IPS DF 19.7 (cell line): Measurements from ENCODE around the gene ADCY1.

Source experiments
- DNase-seq: peaks from one replicate; pipeline ENCODE4 v3.0.0-alpha.2; 2013; ENCODE audit warnings: low read depth, low spot score

Gene ADCY1

DNA sequence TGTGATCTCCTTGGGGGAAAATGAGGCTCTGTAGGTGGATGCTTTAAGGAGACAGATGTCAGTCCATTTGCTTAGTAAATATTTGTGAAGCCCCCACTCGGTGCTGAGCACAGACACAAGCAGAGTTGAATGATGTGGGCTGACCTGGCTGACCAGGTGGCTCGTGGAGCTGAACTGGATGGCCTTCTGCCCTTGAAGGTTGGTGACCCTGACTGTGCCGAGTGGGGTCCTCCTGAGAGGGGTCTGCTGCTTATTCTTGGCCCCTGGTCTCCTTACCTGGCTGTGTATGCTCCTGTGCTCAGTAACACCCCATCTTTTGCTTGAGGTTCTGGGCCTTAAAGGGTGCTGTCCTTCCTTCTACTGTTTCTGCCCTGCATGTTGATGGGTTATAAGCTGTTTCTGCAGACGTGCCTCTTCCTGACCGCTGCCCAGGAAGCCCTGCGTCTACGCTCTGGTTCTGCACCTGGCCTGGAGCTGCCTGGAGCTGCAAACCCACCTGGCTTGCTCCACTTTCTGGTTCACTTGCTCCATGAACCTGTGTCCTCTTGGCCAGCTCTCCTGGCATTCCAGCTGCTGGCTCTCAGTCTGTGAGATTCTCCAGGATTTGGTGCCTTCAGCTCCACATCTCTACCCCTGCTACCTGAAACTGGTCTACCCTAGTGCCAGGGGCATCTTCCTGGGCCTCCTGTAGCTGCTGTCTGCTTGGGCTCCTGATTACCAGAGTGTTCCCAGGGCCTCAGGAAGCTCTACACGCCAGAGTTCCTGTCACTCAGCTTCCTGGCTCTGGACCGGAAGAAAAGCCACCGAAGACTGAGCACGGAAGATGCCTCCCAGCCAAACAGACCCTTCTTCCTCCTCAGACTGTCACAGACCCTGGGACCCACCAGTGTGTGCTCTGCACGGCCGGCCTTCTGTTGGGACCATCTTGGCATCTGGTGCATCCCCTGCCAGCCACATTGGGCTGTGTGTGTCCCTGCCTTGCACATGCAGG lies 76.5 kb downstream of the ADCY1 start:
- DNase-seq, result no peak

DNA sequence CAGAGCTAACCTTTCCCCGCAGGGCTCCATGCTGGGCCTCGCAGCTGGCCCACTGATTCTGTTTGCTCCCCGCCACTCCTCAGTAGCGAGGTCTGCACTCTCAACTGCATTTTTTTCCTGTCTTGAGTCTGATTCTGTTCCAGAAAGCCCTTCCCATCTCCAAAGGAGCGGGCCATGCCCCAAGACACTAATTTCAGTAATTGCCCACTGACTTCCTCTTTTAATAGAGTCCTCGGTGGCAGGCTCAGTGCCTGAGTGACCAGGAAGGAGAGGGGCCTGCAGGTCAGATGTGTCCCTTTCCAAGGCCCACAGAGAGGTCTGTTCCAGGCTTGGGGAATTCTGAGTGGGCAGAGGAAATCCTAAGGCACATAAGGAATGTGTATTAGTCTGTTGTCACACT lies 77.4 kb downstream of the ADCY1 start:
- no peak for DNase-seq

DNA sequence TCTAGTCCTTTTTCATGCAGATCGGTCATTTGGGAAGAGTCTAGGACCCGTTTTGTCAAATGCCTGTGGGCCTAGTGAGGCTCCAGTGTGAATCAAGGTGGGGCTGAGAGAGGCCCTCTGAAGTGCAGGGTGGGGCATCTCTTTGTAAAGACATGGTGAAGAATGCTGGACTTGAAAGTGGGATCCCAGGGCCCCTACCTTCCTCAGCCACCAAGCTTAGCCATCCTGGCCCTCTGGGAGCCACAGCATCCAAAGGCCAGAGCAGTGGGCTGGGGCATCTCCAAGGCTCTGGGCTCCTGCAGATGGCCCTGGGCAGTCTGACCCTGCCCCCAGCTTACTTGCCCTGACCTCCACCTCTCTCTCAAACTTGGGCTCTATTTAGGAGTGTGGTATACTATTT lies 78.5 kb downstream of the ADCY1 start:
- no peak for DNase-seq

DNA sequence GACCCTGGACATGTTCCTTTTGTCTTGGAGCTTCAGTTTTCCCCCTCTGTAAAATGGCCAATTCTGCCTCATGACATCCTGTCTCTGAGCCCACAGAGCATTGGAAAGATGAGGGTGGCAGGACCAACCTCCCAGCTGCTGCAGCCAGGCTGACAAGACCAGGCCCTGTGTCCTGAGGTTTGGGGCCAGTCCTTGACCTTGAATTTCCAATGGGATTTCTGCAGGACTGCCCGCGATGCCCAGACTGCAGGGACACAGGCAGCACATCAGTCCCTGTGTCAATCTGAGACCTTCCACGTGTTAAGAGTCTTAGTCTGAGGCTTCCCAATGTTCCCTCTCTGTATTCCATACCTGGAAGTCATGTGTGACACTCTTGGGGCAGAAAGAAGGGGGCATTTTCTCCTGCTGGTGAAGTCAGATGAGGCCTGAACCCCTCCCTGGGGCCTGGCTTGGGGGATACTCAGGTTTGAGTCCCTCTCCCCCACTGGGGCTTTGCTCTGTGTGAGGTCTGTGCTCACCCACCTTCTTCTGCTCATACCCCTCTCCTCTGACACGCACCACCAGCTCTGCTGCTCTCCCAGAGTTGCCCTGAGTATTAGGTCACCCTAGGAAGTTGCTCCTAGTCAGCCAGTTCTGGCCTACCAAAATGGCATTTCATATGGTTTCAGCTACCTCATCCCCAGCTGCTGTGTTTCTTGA lies 79.2 kb downstream of the ADCY1 start:
- DNase-seq, result no peak

DNA sequence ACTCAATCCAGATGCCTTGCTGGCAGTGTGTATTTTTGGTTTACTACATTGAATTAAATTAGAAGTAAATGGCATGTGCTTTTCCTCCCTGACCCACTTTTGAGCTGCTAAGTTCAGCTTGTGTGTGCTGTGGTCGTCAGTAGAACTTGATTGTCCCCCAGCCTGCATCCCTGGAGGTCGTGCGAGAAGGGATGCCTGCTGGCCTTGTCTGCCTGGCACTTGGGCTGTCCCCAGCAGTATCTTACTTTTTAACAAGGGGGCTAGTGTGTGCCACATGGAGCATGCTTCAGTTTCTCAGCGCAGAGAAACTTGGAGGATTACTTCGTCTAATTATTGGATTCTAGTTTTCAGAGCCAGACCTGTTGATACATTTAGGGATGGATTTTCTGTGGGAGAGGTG lies 80.2 kb downstream of the ADCY1 start:
- DNase-seq, result no peak

DNA sequence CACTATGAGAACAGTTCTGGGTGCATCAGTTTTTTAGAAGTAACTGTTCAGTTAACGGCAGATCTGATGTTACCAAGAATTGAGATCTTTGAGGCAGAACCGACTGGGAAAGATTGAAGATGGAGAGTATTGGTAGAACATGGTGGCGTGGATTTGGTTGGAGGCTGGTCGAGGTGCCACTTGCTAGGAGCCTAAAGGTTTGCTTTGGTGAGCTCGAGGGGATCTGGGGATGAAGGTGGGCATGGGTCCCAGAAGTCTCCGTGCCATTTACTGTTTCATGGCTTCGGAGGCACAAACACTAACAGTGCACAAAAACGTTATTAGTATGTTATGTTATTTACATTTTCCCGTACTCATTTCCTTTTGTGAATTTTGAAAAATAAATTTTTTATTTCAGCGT lies 81.4 kb downstream of the ADCY1 start:
- no peak for DNase-seq

DNA sequence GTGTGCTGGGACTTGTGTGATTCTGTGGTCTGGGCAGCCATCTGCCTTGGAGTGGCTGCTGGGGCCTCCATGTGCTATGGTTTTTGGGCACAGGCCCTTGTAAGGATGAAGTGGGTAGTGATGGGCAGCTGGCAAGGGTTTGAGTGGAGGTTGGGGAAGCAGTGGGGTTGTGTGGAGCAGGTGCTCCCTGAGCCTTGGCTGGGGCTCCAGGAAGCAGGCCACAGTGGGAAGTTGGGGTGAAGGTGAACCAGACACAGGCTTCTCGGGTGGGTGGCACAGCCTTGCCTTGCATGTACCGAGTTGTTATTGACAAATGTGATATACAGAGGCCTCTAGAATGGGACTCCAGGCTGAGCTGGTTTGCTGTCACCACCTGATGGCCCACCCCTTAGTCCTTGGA lies 82.3 kb downstream of the ADCY1 start:
- DNase-seq, result no peak

DNA sequence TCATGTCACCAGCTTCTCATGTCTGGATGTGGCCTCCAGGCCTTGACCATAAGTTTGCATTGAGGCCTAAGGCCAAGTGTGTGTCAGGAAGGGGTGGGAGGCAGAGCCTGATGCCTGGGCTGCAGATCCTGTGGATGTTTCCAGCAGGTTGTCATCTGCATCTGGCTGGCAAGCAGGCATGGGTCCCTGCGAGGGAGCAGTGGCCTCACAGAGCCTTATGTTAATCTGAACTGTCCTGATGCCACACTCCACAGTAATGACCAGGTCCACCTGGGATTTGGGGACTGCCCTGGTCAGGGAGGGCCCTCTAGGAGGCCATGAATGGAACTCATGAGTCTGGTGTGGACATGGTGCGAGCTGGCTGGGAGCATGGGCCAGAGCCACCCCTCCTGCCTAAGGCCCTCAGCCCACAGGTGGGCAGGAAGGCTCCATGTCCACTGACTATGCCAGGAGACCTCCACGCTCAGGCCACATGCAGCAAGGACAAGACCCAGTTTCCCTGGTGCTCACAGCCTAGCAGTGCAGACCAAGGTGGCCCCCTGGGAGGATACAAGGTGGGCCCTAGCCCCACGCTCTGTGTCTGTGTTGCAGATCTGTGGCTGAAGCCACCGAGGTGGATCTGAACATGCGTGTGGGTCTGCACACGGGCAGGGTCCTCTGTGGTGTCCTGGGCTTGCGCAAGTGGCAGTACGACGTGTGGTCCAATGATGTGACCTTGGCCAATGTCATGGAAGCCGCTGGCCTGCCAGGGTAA lies 83.1 kb downstream of the ADCY1 start:
- no peak for DNase-seq

DNA sequence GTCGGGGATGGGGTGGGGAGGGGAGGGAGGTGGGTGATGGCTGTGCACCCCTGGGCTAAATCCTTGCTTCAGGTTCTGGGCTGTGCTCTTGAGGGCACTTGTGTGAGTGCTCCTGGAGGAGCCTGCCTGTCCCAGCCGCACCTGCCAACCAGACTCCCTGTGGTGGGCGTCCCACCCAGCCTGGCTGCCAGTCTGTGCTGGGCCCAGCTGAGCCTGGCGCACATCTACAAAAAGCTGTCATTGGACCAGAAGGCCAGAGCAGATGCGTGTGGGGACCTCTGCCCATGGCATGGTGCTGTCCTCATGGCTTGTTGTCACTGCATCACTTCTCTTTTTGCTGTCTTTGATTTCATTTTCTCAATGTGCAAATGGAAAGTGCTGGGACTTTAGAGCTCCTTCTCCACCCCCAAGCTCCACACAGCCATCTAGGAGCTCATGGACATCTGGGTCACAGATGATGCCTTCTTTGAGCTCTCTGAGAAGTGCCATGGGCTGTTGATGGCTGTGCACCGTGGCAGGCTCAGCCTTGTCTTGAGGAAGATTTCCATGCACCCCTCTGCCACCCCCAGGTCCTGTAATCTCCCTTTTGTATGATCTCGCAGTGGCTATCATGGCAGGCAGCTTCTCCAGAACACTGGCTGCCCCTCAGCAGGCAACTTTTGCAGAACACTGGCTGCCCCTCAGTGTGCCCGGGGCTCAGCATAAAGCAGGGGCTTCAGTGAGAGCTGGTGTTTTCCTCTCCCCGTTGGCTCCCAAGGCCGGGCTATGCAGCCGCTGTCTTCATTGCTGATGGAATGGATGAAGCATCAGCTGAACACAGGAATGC lies 83.9 kb downstream of the ADCY1 start:
- DNase-seq, result no peak

DNA sequence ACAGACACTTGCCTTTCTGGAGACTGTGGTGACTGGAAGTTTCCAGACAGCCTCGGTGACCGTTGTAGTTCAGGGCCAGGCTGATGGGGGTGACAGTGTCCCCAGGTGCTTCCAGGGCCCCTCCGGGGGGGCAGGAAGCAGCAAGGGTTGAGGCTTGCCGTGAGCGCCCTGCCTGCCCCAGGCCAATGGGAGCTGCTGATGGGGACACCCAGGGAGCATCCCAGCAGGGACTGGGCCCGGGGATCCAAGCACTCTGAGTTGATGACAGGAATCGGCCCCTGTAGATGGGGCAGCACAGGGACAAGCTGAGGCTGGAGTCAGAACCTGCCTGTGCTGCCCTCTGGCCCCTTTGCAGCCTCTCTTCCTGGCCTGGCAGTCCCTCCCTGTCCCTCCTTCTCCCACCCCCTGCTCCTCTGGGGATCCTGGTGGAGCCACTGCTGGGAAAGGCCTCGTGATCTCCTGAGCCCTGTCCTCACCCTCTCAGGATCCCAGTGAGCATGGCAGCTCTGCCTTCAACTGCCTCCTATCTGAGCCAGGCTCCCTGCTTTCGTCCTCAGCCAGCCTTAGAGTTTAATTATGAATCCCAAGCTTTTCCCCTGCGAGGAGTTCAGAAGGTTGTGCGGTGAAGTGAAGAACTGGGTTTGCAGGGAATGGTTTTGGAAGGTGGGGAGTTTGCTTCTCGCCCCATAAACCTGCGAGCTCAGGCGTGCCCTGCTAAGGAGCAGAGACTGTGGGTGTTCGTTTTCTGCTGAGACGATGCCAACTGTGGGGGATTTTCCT lies 84.7 kb downstream of the ADCY1 start:
- no peak for DNase-seq

DNA sequence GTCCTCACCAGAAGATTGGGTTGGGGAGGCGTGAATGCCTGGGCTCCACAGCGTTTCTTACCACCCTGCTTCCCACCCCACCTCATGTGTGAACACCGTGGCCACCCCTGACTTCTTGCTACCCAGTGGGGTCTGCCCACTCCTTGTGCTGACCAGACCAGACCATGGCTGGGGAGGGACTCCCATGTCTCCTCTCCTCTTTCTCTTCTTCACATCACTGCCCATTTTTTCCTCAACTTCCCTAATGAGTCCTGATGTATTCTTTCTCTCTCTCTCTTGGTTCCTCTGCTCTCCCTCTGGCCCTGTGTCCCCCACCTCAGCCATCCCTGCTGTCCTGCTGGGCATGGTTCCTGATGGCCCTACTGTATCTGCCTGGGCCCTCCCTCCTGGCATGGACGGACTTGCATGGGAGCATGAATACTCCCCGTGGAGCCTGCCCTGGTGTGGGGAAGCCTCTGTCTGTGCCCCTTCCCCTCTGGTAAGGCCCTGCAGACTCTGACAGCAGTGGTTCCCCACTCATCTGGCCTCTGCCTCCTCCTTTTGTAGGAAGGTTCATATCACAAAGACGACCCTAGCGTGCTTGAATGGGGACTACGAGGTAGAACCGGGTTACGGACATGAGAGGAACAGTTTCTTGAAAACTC lies 85.5 kb downstream of the ADCY1 start:
- no peak for DNase-seq

DNA sequence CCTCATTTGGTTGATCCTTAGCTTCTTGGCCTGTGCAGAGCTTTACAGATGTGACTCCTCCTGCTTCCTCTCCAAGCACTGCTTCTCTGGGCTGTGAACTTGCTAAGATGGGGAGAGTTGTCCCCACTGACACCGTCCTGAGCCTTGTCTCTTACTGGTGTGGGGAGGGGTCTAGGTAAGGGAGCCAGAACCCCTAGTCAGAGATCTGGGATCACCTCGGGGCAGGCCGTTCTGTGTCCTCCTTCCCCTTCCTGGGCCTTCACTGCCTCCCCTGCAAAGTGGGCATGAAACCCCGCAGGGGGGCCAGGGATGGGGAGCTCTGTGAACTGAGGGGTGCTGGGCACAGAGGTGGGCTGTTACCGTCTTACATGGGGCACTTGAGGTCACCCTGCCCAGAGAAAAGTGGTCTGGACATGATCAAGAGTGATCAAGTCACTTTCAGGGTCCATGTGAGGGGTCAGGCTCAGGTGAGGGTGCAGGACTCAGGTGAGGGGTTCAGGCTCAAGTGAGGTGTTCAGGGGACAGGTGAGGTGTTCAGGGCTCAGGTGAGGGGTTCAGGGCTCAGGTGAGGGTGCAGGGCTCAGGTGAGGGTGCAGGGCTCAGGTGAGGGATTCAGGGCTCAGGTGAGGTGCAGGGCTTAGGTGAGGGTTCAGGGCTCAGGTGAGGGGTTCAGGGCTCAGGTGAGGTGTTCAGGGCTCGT lies 86.2 kb downstream of the ADCY1 start:
- DNase-seq, result no peak

DNA sequence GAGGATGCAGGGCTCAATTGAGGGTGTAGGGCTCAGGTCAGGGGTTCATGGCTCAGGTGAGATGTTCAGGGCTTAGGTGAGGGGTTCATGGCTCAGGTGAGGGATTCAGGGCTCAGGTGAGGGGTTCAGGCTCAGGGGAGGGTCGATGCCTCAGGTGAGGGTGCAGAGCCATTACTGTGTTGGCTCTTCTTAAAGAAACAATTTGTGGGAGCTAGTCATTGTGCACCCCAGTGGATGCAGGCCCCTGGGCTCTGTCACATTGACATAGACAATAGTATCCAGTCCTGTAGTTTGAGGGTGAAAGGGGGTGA lies 86.7 kb downstream of the ADCY1 start:
- no peak for DNase-seq

DNA sequence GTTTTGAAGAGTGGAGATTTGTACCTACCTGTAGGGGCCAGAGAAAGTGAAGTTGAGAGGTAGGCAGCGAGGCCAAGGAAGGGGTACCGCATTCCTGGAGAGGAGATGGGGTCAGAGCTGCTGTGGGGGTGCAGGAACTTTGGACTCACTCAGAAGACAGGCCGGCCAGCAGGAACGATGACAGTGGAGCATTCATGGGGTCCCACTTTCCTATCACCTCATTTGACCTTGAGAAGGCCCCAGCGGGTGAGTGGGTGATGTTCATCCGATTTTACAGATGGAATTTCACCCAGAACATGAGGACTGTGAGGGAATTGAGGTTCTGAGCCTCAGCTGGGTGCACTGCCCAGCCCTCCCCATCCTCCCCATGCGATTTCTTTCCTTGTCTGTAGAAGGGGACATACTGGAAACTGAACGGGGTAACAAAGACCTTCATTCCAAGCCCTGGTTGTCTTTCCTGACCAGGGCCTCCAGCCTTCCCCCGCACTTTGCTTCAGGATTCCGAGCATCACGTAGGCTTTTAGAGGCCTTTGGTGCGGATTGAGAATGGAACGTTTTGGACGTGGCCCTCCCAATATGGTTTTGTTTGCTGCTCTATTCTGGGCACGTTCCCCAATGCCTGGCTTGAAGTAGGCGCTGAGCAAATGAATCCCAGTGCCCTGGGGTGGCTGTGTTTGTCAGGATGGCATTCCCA lies 87.3 kb downstream of the ADCY1 start:
- no peak for DNase-seq

DNA sequence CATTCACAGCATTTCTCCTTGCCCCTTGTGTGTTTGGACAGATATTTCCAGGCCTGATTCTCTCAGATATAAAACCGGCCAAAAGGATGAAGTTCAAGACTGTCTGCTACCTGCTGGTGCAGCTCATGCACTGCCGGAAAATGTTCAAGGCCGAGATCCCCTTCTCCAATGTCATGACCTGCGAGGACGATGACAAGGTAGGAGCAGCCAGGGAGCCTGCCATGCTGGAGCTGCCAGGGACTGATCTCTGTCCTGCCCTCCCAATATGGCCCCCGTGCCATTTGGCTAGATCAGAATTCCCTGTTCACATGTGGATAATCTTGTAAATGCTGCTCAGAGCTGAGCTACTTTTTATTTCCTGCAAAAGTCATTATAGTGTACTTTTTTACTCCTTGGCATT lies 87.8 kb downstream of the ADCY1 start:
- no peak for DNase-seq

DNA sequence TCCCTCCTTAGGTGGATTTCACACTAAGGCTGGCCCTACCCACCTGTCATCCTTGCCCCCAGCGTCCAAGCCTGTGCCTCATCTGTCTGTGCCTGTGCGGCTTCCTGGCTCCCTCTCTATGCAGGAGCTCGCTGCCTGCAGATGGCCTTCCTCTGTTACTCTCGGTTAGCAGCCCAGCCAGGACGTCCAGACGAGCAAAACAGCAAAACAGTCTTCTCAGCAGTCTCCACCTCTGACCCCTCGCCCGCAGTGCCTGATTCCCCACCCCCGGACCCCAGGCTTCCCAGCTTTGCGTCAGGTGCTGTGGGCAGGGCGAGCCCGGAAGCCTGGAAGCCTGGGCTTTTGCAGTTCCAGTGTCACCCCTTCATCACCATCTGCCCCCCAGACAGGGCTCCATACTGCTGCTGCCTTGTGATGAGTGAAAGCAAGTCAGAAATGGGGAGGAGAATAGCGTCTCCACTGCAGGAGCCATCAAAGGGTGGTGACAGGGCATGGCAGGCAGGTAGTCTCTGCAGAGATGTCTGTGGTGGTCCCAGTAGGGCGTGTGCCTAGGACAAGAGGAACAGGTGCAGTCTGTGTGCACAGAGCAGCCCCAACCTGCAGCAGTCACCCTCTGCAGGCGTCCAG lies 88.5 kb downstream of the ADCY1 start:
- DNase-seq, result no peak

DNA sequence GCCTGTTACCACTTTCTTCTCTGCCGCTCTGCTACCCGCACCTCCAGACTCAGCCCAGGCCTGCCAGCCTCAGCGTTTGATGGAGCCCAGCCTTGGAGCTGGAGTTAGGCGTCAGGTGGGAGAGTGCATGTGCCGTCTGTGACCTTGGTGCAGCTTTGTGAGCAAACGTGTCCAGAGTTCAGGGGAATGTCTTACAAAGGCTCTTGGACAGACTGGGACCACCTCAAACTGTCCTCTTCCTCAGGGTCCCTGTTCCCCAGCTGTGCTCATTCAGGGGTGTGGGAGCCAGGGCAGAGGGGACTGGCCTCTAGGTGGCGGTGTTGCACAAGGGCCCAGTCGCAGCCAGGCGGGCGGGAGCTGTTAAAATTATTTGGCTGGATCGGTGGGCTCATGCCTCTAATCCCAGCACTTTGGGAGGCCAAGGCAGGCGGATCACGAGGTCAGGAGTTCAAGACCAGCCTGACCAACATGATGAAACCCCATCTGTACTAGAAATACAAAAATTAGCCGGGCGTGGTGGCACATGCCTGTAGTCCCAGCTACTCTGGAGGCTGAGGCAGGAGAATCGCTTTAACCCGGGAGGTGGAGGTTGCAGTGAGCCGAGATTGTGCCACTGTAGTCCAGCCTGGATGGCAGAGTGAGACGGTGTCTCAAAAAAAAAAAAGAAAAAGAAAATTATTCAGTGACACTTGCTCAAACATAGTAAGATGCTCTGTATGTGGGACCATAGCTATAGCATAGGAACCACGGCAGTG lies 89.2 kb downstream of the ADCY1 start:
- no peak for DNase-seq
